Glutamatergic neuron (in vitro differentiated cells): ENCODE results near the gene CAP2. TPM values are rescaled to one million over a fixed set of nuclear protein-coding genes. Genes with fewer than 3 reads are reported as not detected.

Experiments used
- DNase-seq: peaks from one replicate; pipeline ENCODE4 v3.0.0; 2022
- H3K27ac Mint-ChIP-seq: one replicate; pipeline ENCODE4 v1.8.0; 2020; ENCODE audit warnings: mild to moderate bottlenecking, mixed read lengths, inconsistent platforms; ENCODE audit not compliant: unreplicated experiment
- H3K27me3 Mint-ChIP-seq: one replicate; pipeline ENCODE4 v1.8.0; 2020; ENCODE audit warnings: mild to moderate bottlenecking, moderate library complexity, mixed read lengths, inconsistent platforms; ENCODE audit not compliant: unreplicated experiment
- H3K36me3 Mint-ChIP-seq: one replicate; pipeline ENCODE4 v1.8.0; 2020; ENCODE audit warnings: mild to moderate bottlenecking, mixed read lengths, inconsistent platforms; ENCODE audit not compliant: unreplicated experiment
- H3K4me1 Mint-ChIP-seq: one replicate; pipeline ENCODE4 v1.8.0; 2020; ENCODE audit warnings: mild to moderate bottlenecking, low read depth, mixed read lengths, inconsistent platforms; ENCODE audit not compliant: unreplicated experiment
- H3K4me3 Mint-ChIP-seq: one replicate; pipeline ENCODE4 v1.8.0; 2020; ENCODE audit warnings: mild to moderate bottlenecking, mixed read lengths, inconsistent platforms; ENCODE audit not compliant: unreplicated experiment
- H3K9me3 Mint-ChIP-seq: one replicate; pipeline ENCODE4 v1.8.0; 2020; ENCODE audit warnings: mild to moderate bottlenecking, moderate library complexity, mixed read lengths, inconsistent platforms; ENCODE audit not compliant: unreplicated experiment
- CTCF ChIP-seq: fragments of 200-600 bp; sonication (generic); IDR thresholded peaks from one replicate; pipeline ENCODE4 v1.5.0; 2021; ENCODE audit not compliant: partially characterized antibody, unreplicated experiment
- total RNA-seq: library from RNA; stranded (reverse); fragmentation: NEBNext Ultra II Directional; extraction: Animal tissue kit (Norgen Biotek cat#: 25700); gene quantifications from one replicate; pipeline ENCODE4 v1.2.1, GENCODE V29; 2021; ENCODE audit not compliant: unreplicated experiment

The CAP2 gene
- total RNA-seq, 1 donor from 2014 or later = 24.4 TPM

GRCh38 chr6:17478223-17478907 lies 85.0 kb downstream of the CAP2 start:
- Mint-ChIP-seq H3K27me3 (no peaks in the 10 kb centered on the region), H3K36me3 (no peaks in the 10 kb centered on the region), H3K4me3 (no peak overlapping the region), H3K4me1 (peaks cover 5% of the 10 kb centered on the region), H3K9me3 (no peaks in the 10 kb centered on the region), H3K27ac (no peak overlapping the region)
- TF ChIP-seq CTCF = no peak
- DNase-seq = no peak

GRCh38 chr6:17478946-17479345 lies 85.6 kb downstream of the CAP2 start:
- Mint-ChIP-seq H3K4me1 (peaks cover 4% of the 10 kb centered on the region), H3K36me3 (no peaks in the 10 kb centered on the region), H3K4me3 (no peak overlapping the region), H3K9me3 (no peaks in the 10 kb centered on the region), H3K27me3 (no peaks in the 10 kb centered on the region), H3K27ac (no peak overlapping the region)
- TF ChIP-seq CTCF = no peak
- no peak for DNase-seq

GRCh38 chr6:17480476-17480875 lies 87.1 kb downstream of the CAP2 start:
- DNase-seq = no peak
- Mint-ChIP-seq H3K4me1 (peaks cover 11% of the 10 kb centered on the region), H3K27ac (no peak overlapping the region), H3K4me3 (no peak overlapping the region), H3K36me3 (no peaks in the 10 kb centered on the region), H3K9me3 (no peaks in the 10 kb centered on the region), H3K27me3 (no peaks in the 10 kb centered on the region)
- no peak for TF ChIP-seq CTCF

- no peak for TF ChIP-seq CTCF
- H3K27ac Mint-ChIP-seq = no peak overlapping the region
- no peaks in the 10 kb centered on the region for H3K36me3 Mint-ChIP-seq
- no peaks in the 10 kb centered on the region for H3K9me3 Mint-ChIP-seq
- no peaks in the 10 kb centered on the region for H3K27me3 Mint-ChIP-seq
- DNase-seq = no peak
- H3K4me3 Mint-ChIP-seq = no peak overlapping the region
- peaks cover 11% of the 10 kb centered on the region for H3K4me1 Mint-ChIP-seq
Observed at GRCh38 chr6:17482711-17483110, 89.3 kb downstream of the CAP2 start.

GRCh38 chr6:17483391-17484016 lies 90.1 kb downstream of the CAP2 start:
- H3K4me1 Mint-ChIP-seq = peaks cover 11% of the 10 kb centered on the region
- no peak overlapping the region for H3K4me3 Mint-ChIP-seq
- DNase-seq = no peak
- H3K9me3 Mint-ChIP-seq = no peaks in the 10 kb centered on the region
- TF ChIP-seq CTCF = no peak
- H3K27me3 Mint-ChIP-seq = no peaks in the 10 kb centered on the region
- no peaks in the 10 kb centered on the region for H3K36me3 Mint-ChIP-seq
- H3K27ac Mint-ChIP-seq = peak overlapping the region; percentile 75
